Osteocyte (in vitro differentiated cells): Measurements from ENCODE around the gene ICAM3. TPM values are rescaled to one million over a fixed set of nuclear protein-coding genes. Genes with fewer than 3 reads are reported as not detected.

Experiments used
- DNase-seq: peaks from one replicate; pipeline ENCODE4 v3.0.0; 2021; ENCODE audit warnings: mixed read lengths; ENCODE audit not compliant: unreplicated experiment; ENCODE audit errors: extremely low spot score
- H3K27ac Mint-ChIP-seq: one replicate; pipeline ENCODE4 v1.8.0; 2021; ENCODE audit warnings: mild to moderate bottlenecking, mixed read lengths; ENCODE audit not compliant: unreplicated experiment
- H3K27me3 Mint-ChIP-seq: one replicate; pipeline ENCODE4 v1.8.0; 2021; ENCODE audit warnings: mixed read lengths; ENCODE audit not compliant: unreplicated experiment
- H3K36me3 Mint-ChIP-seq: one replicate; pipeline ENCODE4 v1.8.0; 2021; ENCODE audit warnings: mixed read lengths; ENCODE audit not compliant: unreplicated experiment
- H3K4me1 Mint-ChIP-seq: one replicate; pipeline ENCODE4 v1.8.0; 2021; ENCODE audit warnings: mixed read lengths; ENCODE audit not compliant: unreplicated experiment
- H3K4me3 Mint-ChIP-seq: one replicate; pipeline ENCODE4 v1.8.0; 2021; ENCODE audit warnings: mild to moderate bottlenecking, moderate library complexity, mixed read lengths; ENCODE audit not compliant: unreplicated experiment
- H3K9me3 Mint-ChIP-seq: one replicate; pipeline ENCODE4 v1.8.0; 2021; ENCODE audit warnings: mixed read lengths; ENCODE audit not compliant: unreplicated experiment
- CTCF ChIP-seq: fragments of 200-600 bp; sonication (generic); IDR thresholded peaks from 2 replicates; pipeline ENCODE4 v1.5.0; 2021; ENCODE audit warnings: antibody characterized with exemption, mild to moderate bottlenecking, moderate library complexity
- total RNA-seq: library from RNA; stranded (reverse); gene quantifications from 2 replicates; pipeline ENCODE4 v1.2.1, GENCODE V29; 2021

The ICAM3 gene
- total RNA-seq, 1 donor from 2014 or later: 9.8 TPM

- H3K27ac Mint-ChIP-seq: no peak overlapping the region
- no peak for DNase-seq
- TF ChIP-seq CTCF: no peak
- H3K9me3 Mint-ChIP-seq: no peaks in the 10 kb centered on the region
- peaks cover 47% of the 10 kb centered on the region for H3K4me1 Mint-ChIP-seq
- H3K36me3 Mint-ChIP-seq: peaks cover 4% of the 10 kb centered on the region
- peaks cover 63% of the 10 kb centered on the region for H3K27me3 Mint-ChIP-seq
- H3K4me3 Mint-ChIP-seq: peak overlapping the region; percentile 72
Observed at GRCh38 chr19:10290357-10290875, 49.0 kb downstream of the ICAM3 start.

- Mint-ChIP-seq H3K27ac (no peak within 1 kb of the TSS), H3K4me3 (peak within 1 kb of the TSS; percentile 72), H3K4me1 (peaks cover 46% of the 10 kb centered on the region), H3K36me3 (peaks cover 9% of the 10 kb centered on the region), H3K9me3 (no peaks in the 10 kb centered on the region), H3K27me3 (peaks cover 59% of the 10 kb centered on the region)
- no peak for TF ChIP-seq CTCF
- DNase-seq: peak; percentile 84
Observed at GRCh38 chr19:10289836-10290356, 49.5 kb downstream of the ICAM3 start, which contains the start of gene ICAM5. Gene ICAM5, plus strand, starts transcription at chr19:10289952. Its CDS starts 92 bp downstream, at chr19:10290044.

- Mint-ChIP-seq H3K4me3 (peak overlapping the region; percentile 72), H3K27me3 (peaks cover 53% of the 10 kb centered on the region), H3K4me1 (peaks cover 44% of the 10 kb centered on the region), H3K9me3 (no peaks in the 10 kb centered on the region), H3K27ac (no peak overlapping the region), H3K36me3 (peaks cover 10% of the 10 kb centered on the region)
- DNase-seq: peak; percentile 84
- no peak for TF ChIP-seq CTCF
Observed at GRCh38 chr19:10289167-10289835, 50.1 kb downstream of the ICAM3 start.

GRCh38 chr19:10288662-10289166 lies 50.7 kb downstream of the ICAM3 start:
- no peak for DNase-seq
- Mint-ChIP-seq H3K36me3 (peaks cover 10% of the 10 kb centered on the region), H3K4me3 (peak overlapping the region; percentile 72), H3K9me3 (no peaks in the 10 kb centered on the region), H3K27ac (no peak overlapping the region), H3K27me3 (peaks cover 47% of the 10 kb centered on the region), H3K4me1 (peaks cover 44% of the 10 kb centered on the region)
- no peak for TF ChIP-seq CTCF
